Lung (tissue), 12 donors: ENCODE measurements around the gene SEMG2. TPM values are rescaled to one million over a fixed set of nuclear protein-coding genes. Genes with fewer than 3 reads are reported as not detected.

Source experiments
- ATAC-seq: fragments of 200-7000 bp; cut with Tn5 transposase; one replicate; pipeline ENCODE4 v1.9.1; 2020; ENCODE audit warnings: moderate number of reproducible peaks; ENCODE audit not compliant: insufficient read depth, low FRiP score
- DNase-seq, 3 donors: peaks; one replicate each; pipeline ENCODE4 v3.0.0-alpha.2; 2013 to 2017
- H3K27ac ChIP-seq, 2 donors: one replicate each; pipeline ENCODE4 v1.5.1; 2013; ENCODE audit warnings: mild to moderate bottlenecking in 2 of 2, moderate library complexity in 2 of 2, control low read depth in 1 of 2, inconsistent platforms in 1 of 2, low read depth in 1 of 2, low read length in 1 of 2
- H3K27me3 ChIP-seq, 3 donors: one replicate each; pipeline ENCODE4 v1.5.1; 2013; ENCODE audit warnings: low read length in 2 of 3; ENCODE audit not compliant: control insufficient read depth in 3 of 3, insufficient read depth in 3 of 3
- H3K36me3 ChIP-seq, 4 donors: one replicate each; pipeline ENCODE4 v1.5.1; 2013; ENCODE audit warnings: low read length in 4 of 4, mild to moderate bottlenecking in 1 of 4, moderate library complexity in 1 of 4; ENCODE audit not compliant: control insufficient read depth in 4 of 4, insufficient read depth in 4 of 4
- H3K4me1 ChIP-seq, 5 donors: one replicate each; pipeline ENCODE4 v1.5.1; 2013; ENCODE audit warnings: low read length in 5 of 5, mild to moderate bottlenecking in 2 of 5, moderate library complexity in 1 of 5; ENCODE audit not compliant: control insufficient read depth in 5 of 5, insufficient read depth in 5 of 5
- H3K4me3 ChIP-seq: one replicate; pipeline ENCODE4 v1.5.1; 2013; ENCODE audit warnings: mild to moderate bottlenecking, control low read depth, moderate library complexity
- H3K9ac ChIP-seq, 2 donors: one replicate each; pipeline ENCODE4 v1.5.1; 2013; ENCODE audit warnings: low read length in 2 of 2, control low read depth in 1 of 2; ENCODE audit not compliant: insufficient read depth in 1 of 2
- H3K9me3 ChIP-seq, 4 donors: one replicate each; pipeline ENCODE4 v1.5.1; 2013; ENCODE audit warnings: low read length in 3 of 4, mild to moderate bottlenecking in 1 of 4, moderate library complexity in 1 of 4; ENCODE audit not compliant: control insufficient read depth in 4 of 4, insufficient read depth in 3 of 4
- CTCF ChIP-seq: IDR thresholded peaks from 2 replicates; pipeline ENCODE4 v1.5.1; 2012; ENCODE audit warnings: mild to moderate bottlenecking; ENCODE audit errors: control extremely low read depth, extremely low read depth
- WGBS, 2 donors: extraction: QIAGEN DNeasy Blood & Tissue Kit; methylation state at CpG; one replicate each; pipeline ENCODE4 v1.1.7; 2013; 5-methylcytosine and 5-hydroxymethylcytosine counted together
- polyA plus RNA-seq, 2 donors: library from polyadenylated mRNA; stranded (reverse); fragments of 200-250 nt; gene quantifications; one replicate each; pipeline ENCODE4 v1.2.1, GENCODE V29; 2013
- total RNA-seq, 2 donors: library from RNA; depleted of rRNA in 1 of 2; stranded (reverse); fragments of >200 nt in 1 of 2; gene quantifications; one replicate each; pipeline ENCODE4 v1.2.1, GENCODE V29; 2014 to 2021
- donor health status: control.
- donor health status: control.
- donor health status: Bipolar disorder and iron deficiency.
- donor health status: healthy.
- donor health status: DM: yes; HTN: yes; CAD: no.

The SEMG2 gene
- total and polyA plus RNA-seq, 4 donors, result not detected

- 73 to 78% methylated on average over 3 of the region's 3 CpGs for WGBS, 2 donors
- no peak overlapping the region for H3K9ac ChIP-seq
- H3K27me3 ChIP-seq, result peaks cover 0 to 2% (median 0%) of the 10 kb centered on the region in 3 donors
- H3K27ac ChIP-seq, result no peak overlapping the region
- H3K4me3 ChIP-seq, result no peak overlapping the region
- H3K4me1 ChIP-seq, result peaks cover 0 to 2% (median 0%) of the 10 kb centered on the region in 5 donors
- DNase-seq, result no peak
- no peak for ATAC-seq
- no peaks in the 10 kb centered on the region for H3K9me3 ChIP-seq
- no peaks in the 10 kb centered on the region for H3K36me3 ChIP-seq
- no peak for TF ChIP-seq CTCF
Measured at GRCh38 chr20:45269056-45269455, 47.9 kb downstream of the SEMG2 start.

GRCh38 chr20:45269754-45270270 is 48.6 kb downstream of the SEMG2 start:
- no peaks in the 10 kb centered on the region for H3K36me3 ChIP-seq
- TF ChIP-seq CTCF, result no peak
- H3K9me3 ChIP-seq, result no peaks in the 10 kb centered on the region
- H3K4me3 ChIP-seq, result no peak overlapping the region
- H3K27ac ChIP-seq, result no peak overlapping the region
- H3K9ac ChIP-seq, result no peak overlapping the region
- H3K27me3 ChIP-seq, result no peaks in the 10 kb centered on the region
- H3K4me1 ChIP-seq, result peaks cover 0 to 2% (median 0%) of the 10 kb centered on the region in 5 donors
- ATAC-seq (no peak), DNase-seq (no peak)
- WGBS, 2 donors, result 87 to 96% methylated on average over 4 of the region's 4 CpGs

Other genes starting within 250 kb of the SEMG2 start
- gene KCNS1, start 120.2 kb upstream of the SEMG2 start, total RNA-seq, result 1 to 10 TPM; 2.0 to 3.0 TPM
- under 1 TPM; 0.45 to 0.51 TPM for gene KCNS1, start 120.2 kb upstream of the SEMG2 start, polyA plus RNA-seq
- not detected for gene WFDC5, start 106.2 kb upstream of the SEMG2 start, total RNA-seq
- gene WFDC5, start 106.2 kb upstream of the SEMG2 start, polyA plus RNA-seq, result under 1 TPM; 0.11 to 0.57 TPM
- 1 to 10 TPM in 1 of 2 donors, under 1 TPM in 1; 0.85 to 2.1 TPM for gene WFDC12, start 96.9 kb upstream of the SEMG2 start, total RNA-seq
- gene WFDC12, start 96.9 kb upstream of the SEMG2 start, polyA plus RNA-seq, result 1 to 10 TPM; 4.9 to 5.9 TPM
- gene PI3, start 46.5 kb upstream of the SEMG2 start, total RNA-seq, result 10 to 100 TPM; 44.9 to 90.4 TPM
- 100 to 1,000 TPM in 1 of 2 donors, 10 to 100 TPM in 1; 28.0 to 416 TPM for gene PI3, start 46.5 kb upstream of the SEMG2 start, polyA plus RNA-seq
- under 1 TPM in 1 of 2 donors, not detected in 1; 0.14 TPM for gene SEMG1, start 14.3 kb upstream of the SEMG2 start, total RNA-seq
- not detected for gene SEMG1, start 14.3 kb upstream of the SEMG2 start, polyA plus RNA-seq
- 1,000 to 10,000 TPM in 1 of 2 donors, 100 to 1,000 TPM in 1; 451 to 1,312 TPM for gene SLPI, start 33.2 kb downstream of the SEMG2 start, total RNA-seq
- gene SLPI, start 33.2 kb downstream of the SEMG2 start, polyA plus RNA-seq, result 1,000 to 10,000 TPM; 2,300 to 8,409 TPM
- under 1 TPM in 1 of 2 donors, not detected in 1; 0.12 TPM for gene RBPJL, start 85.5 kb downstream of the SEMG2 start, total RNA-seq
- not detected for gene RBPJL, start 85.5 kb downstream of the SEMG2 start, polyA plus RNA-seq
- under 1 TPM; 0.46 to 0.49 TPM for gene MATN4, start 86.9 kb downstream of the SEMG2 start, total RNA-seq
- gene MATN4, start 86.9 kb downstream of the SEMG2 start, polyA plus RNA-seq, result under 1 TPM; 0.14 to 0.24 TPM
- 100 to 1,000 TPM; 250 to 313 TPM for gene SDC4, start 127.1 kb downstream of the SEMG2 start, total RNA-seq
- gene SDC4, start 127.1 kb downstream of the SEMG2 start, polyA plus RNA-seq, result 100 to 1,000 TPM; 239 to 258 TPM
- 10 to 100 TPM; 21.3 to 45.5 TPM for gene SYS1, start 141.8 kb downstream of the SEMG2 start, total RNA-seq
- 10 to 100 TPM; 24.9 to 57.5 TPM for gene SYS1, start 141.8 kb downstream of the SEMG2 start, polyA plus RNA-seq
- gene TP53TG5, start 157.0 kb downstream of the SEMG2 start, total RNA-seq, result not detected
- gene TP53TG5, start 157.0 kb downstream of the SEMG2 start, polyA plus RNA-seq, result under 1 TPM; 0.03 to 0.28 TPM
- gene DBNDD2, start 186.9 kb downstream of the SEMG2 start, total RNA-seq, result 10 to 100 TPM; 11.7 to 61.1 TPM
- 10 to 100 TPM; 54.6 to 75.4 TPM for gene DBNDD2, start 186.9 kb downstream of the SEMG2 start, polyA plus RNA-seq
- gene PIGT, start 194.8 kb downstream of the SEMG2 start, total RNA-seq, result 100 to 1,000 TPM in 1 of 2 donors, 10 to 100 TPM in 1; 33.6 to 107 TPM
- gene PIGT, start 194.8 kb downstream of the SEMG2 start, polyA plus RNA-seq, result 10 to 100 TPM; 71.6 to 73.0 TPM
- gene WFDC2, start 248.4 kb downstream of the SEMG2 start, total RNA-seq, result 100 to 1,000 TPM in 1 of 2 donors, 10 to 100 TPM in 1; 62.8 to 499 TPM
- 1,000 to 10,000 TPM in 1 of 2 donors, 100 to 1,000 TPM in 1; 547 to 1,020 TPM for gene WFDC2, start 248.4 kb downstream of the SEMG2 start, polyA plus RNA-seq